ENCODE data around the gene MAP9. TPM values are rescaled to one million over a fixed set of nuclear protein-coding genes. Genes with fewer than 3 reads are reported as not detected.
A peak's percentile ranks its signal among the peaks of the same experiment; 100 is the strongest.

The MAP9 gene
- total RNA-seq, 1 donor from 2014 or later: 3.4 TPM

DNA sequence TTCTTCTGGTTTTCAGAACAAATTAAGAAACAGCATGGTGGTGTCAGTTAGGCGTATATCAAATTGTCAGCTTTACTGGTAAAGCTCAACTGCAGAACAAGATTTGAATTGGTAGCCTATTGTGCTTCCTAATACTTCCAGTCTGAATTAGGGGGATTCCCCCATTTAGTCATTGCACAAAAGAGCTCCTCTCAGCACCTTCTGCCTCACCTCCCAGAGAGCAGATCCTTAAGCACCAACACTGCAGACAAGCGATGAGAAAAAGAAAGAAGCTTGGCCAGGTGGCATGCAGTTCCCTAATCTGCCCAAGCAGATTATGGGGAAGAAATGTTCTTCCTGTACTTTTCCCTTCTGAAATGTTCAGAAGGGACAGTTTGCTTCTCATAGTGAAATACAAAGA lies 9.2 kb downstream of the MAP9 start:
- TF ChIP-seq POLR2AphosphoS5 (IDR thresholded peaks at IDR 0.05; ENCODE audit: insufficient read depth in 1 of 2, low read depth in 1 of 2): no peak
- no peak for TF ChIP-seq POLR2A (IDR thresholded peaks at IDR 0.05)
- TF ChIP-seq, protein P1, sequence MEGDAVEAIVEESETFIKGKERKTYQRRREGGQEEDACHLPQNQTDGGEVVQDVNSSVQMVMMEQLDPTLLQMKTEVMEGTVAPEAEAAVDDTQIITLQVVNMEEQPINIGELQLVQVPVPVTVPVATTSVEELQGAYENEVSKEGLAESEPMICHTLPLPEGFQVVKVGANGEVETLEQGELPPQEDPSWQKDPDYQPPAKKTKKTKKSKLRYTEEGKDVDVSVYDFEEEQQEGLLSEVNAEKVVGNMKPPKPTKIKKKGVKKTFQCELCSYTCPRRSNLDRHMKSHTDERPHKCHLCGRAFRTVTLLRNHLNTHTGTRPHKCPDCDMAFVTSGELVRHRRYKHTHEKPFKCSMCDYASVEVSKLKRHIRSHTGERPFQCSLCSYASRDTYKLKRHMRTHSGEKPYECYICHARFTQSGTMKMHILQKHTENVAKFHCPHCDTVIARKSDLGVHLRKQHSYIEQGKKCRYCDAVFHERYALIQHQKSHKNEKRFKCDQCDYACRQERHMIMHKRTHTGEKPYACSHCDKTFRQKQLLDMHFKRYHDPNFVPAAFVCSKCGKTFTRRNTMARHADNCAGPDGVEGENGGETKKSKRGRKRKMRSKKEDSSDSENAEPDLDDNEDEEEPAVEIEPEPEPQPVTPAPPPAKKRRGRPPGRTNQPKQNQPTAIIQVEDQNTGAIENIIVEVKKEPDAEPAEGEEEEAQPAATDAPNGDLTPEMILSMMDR (IDR thresholded peaks at IDR 0.05): no peak
- Histone ChIP-seq H3K27me3 (no peaks in the 10 kb centered on the region), H3K4me3 (no peak overlapping the region), H3K4me1 (no peaks in the 10 kb centered on the region), H3K36me3 (no peaks in the 10 kb centered on the region), H3K9me3 (no peaks in the 10 kb centered on the region), H3K27ac (no peak overlapping the region)
- intact Hi-C loops (cut with DNase I): no loop called here
- no peak for DNase-seq (ENCODE audit: extremely low spot score in 2 of 2)

DNA sequence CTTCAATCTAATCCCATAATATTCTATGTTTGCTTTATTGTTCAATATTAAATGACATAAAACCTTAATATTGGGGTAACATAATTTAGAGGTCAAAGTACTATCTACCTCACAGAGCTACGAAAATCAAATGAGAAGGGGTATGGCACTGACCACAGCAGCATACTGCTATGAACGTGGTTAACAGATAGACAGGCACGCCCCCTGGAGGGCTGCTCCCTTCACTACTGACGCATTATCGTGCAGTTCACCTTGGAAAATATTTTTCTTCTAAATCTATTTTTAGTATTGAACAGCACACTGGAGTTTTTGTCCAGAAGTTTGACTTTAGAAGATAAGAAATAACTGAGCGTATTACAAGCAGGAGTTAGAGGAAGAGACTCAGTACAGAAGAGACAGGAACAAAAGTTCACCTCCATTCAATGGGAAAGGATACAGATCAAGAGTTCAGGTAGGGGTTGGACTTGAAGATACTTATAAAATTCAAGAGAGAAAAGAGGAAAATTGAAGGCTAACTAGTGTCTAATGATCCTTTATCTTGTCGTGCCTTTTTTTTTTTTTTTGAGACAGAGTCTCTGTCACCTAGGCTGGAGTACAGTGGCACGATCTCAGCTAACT lies 22.7 kb downstream of the MAP9 start:
- H3K36me3 ChIP-seq: no peaks in the 10 kb centered on the region
- intact Hi-C loops (cut with DNase I): no loop called here
- no peak for DNase-seq (ENCODE audit: extremely low spot score in 2 of 2)
- no peak overlapping the region for H3K27ac ChIP-seq
- TF ChIP-seq, protein P1 (IDR thresholded peaks at IDR 0.05): peak in 1 of 3 experiments; percentile 25
- TF ChIP-seq POLR2A (IDR thresholded peaks at IDR 0.05): no peak
- no peaks in the 10 kb centered on the region for H3K27me3 ChIP-seq
- H3K9me3 ChIP-seq: no peaks in the 10 kb centered on the region
- no peaks in the 10 kb centered on the region for H3K4me1 ChIP-seq
- H3K4me3 ChIP-seq: no peak overlapping the region

DNA sequence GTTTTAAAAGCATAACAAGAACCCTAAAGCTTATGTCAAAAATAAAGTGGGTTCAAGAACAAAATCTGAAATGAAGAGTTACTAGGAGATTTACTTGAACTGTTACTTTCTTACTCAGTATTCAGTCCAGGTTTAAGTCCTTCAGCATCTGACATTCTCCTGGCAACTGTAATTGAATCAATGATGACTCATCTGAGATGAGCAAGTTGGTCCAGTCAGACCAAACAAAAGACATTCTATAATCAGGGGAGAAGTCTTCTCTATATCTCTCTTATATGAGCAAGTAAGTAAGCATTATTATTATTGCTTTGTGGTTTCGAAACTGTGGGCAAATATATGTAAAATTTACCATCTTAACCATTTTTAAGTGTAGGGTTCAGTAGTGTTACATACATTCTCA lies 34.6 kb downstream of the MAP9 start:
- intact Hi-C loops (cut with DNase I): no loop called here
- no peaks in the 10 kb centered on the region for H3K27me3 ChIP-seq
- no peaks in the 10 kb centered on the region for H3K36me3 ChIP-seq
- H3K4me3 ChIP-seq: no peak overlapping the region
- H3K9me3 ChIP-seq: no peaks in the 10 kb centered on the region
- no peak for DNase-seq (ENCODE audit: extremely low spot score in 2 of 2)
- TF ChIP-seq POLR2AphosphoS5 (IDR thresholded peaks at IDR 0.05; ENCODE audit: insufficient read depth in 1 of 2, low read depth in 1 of 2) (no peak), POLR2A (IDR thresholded peaks at IDR 0.05) (no peak)
- TF ChIP-seq, protein P1 (IDR thresholded peaks at IDR 0.05): no peak
- H3K4me1 ChIP-seq: no peaks in the 10 kb centered on the region
- no peak overlapping the region for H3K27ac ChIP-seq

DNA sequence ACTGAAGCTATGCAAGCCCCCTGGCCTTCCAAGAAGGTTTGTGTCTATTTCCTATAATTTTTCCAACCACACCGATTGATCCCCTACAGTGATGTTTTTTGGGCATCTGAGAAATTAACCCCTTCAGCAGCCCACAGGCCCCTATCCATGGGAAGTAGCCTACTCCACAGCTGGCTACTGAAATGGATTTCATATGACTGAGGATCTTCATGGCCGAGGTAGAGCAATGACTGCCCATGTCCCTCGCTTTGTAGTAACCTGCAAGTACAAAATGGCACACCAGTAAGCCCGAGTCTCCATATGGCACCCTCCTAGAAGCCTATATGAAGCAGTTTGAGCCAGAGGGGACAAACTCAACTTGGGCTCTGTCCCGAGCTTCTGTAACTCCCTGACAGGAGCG lies 36.8 kb downstream of the MAP9 start:
- TF ChIP-seq POLR2A (IDR thresholded peaks at IDR 0.05): no peak
- TF ChIP-seq, protein P1 (IDR thresholded peaks at IDR 0.05): no peak
- TF ChIP-seq POLR2AphosphoS5 (IDR thresholded peaks at IDR 0.05; ENCODE audit: insufficient read depth in 1 of 2, low read depth in 1 of 2): no peak
- intact Hi-C loops (cut with DNase I): no loop called here

DNA sequence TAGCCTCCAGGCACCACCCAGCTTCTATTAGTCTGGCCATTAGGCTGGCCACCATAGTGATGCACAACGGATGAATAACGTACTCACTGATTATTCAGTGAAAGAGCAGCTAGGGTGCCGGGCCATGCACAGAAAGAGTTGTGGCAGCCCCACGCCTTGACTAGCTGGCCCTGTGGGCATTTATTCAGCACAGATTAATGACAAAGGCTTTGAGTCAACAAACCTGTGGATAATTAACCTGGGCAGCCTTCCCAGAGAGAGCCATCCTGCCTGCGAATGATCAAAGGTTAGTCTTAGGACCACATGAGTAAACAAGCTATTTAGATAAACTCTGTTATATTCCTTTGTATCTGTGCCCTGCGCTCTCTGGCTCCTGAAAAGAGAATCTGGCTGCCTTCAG lies 37.2 kb downstream of the MAP9 start:
- Histone ChIP-seq H3K4me1 (no peaks in the 10 kb centered on the region), H3K27me3 (no peaks in the 10 kb centered on the region), H3K27ac (no peak overlapping the region), H3K9me3 (no peaks in the 10 kb centered on the region), H3K4me3 (no peak overlapping the region), H3K36me3 (no peaks in the 10 kb centered on the region)
- TF ChIP-seq POLR2AphosphoS5 (IDR thresholded peaks at IDR 0.05; ENCODE audit: insufficient read depth in 1 of 2, low read depth in 1 of 2) (no peak), POLR2A (IDR thresholded peaks at IDR 0.05) (no peak)
- TF ChIP-seq, protein P1 (IDR thresholded peaks at IDR 0.05): no peak
- no peak for DNase-seq (ENCODE audit: extremely low spot score in 2 of 2)
- intact Hi-C loops (cut with DNase I): no loop called here

More for the DNA sequence above, 36.8 kb downstream of the MAP9 start:
- H3K9me3 ChIP-seq: no peaks in the 10 kb centered on the region
- H3K4me3 ChIP-seq: no peak overlapping the region
- H3K27me3 ChIP-seq: no peaks in the 10 kb centered on the region
- DNase-seq (ENCODE audit: extremely low spot score in 2 of 2): no peak
- H3K36me3 ChIP-seq: no peaks in the 10 kb centered on the region
- no peak overlapping the region for H3K27ac ChIP-seq
- H3K4me1 ChIP-seq: no peaks in the 10 kb centered on the region
